Peyer's patch (tissue), 4 donors: ENCODE measurements around the gene IFT88. TPM values are rescaled to one million over a fixed set of nuclear protein-coding genes. Genes with fewer than 3 reads are reported as not detected.
"Not testable (repeated sequence)": the region's sequence is repeated elsewhere in the genome, so short reads cannot be mapped to it uniquely, and the experiment has no call there.

Experiments
- DNase-seq, 3 donors: peaks; one replicate each; pipeline ENCODE4 v3.0.0-alpha.2; 2017 to 2019
- H3K27ac ChIP-seq, 4 donors: fragments of 200-600 bp; sonication (generic); one replicate each; pipeline ENCODE4 v1.5.1; 2016 to 2019
- H3K27me3 ChIP-seq, 2 donors: fragments of 200-600 bp; sonication (generic); one replicate each; pipeline ENCODE4 v1.5.1; 2019
- H3K36me3 ChIP-seq, 3 donors: fragments of 200-600 bp; sonication (generic); one replicate each; pipeline ENCODE4 v1.5.1; 2016 to 2019
- H3K4me1 ChIP-seq, 4 donors: fragments of 200-600 bp; sonication (generic); one replicate each; pipeline ENCODE4 v1.5.1; 2016 to 2019
- H3K4me3 ChIP-seq, 4 donors: fragments of 200-600 bp; sonication (generic); 1 replicate in 3 of 4; 2 replicates in 1 of 4; pipeline ENCODE4 v1.5.1; 2016 to 2019; ENCODE audit warnings: mild to moderate bottlenecking in 1 of 4
- H3K9me3 ChIP-seq, 4 donors: fragments of 200-600 bp; sonication (generic); one replicate each; pipeline ENCODE4 v1.5.1; 2016 to 2019; ENCODE audit warnings: mild to moderate bottlenecking in 1 of 4
- POLR2A ChIP-seq, 2 donors: fragments of 450-650 bp; IDR thresholded peaks; one replicate each; pipeline ENCODE4 v1.5.1; 2017; ENCODE audit warnings: antibody characterized with exemption in 2 of 2, mild to moderate bottlenecking in 2 of 2, moderate library complexity in 2 of 2
- total RNA-seq, 4 donors: library from RNA; depleted of rRNA; stranded (reverse); fragments of >200 nt; gene quantifications; one replicate each; pipeline ENCODE4 v1.1.0, GENCODE V29; 2016
- TF ChIP-seq, protein P1 (sequence below), 6 experiments: fragments of 450-650 bp in 4 of 6; fragments of 200-600 bp in 2 of 6; sonication (generic) in 1 of 6; IDR thresholded peaks; one replicate each; pipeline ENCODE4 v1.5.1; 2017 to 2019; ENCODE audit warnings: antibody characterized with exemption in 6 of 6, mild to moderate bottlenecking in 3 of 6, moderate library complexity in 1 of 6

Gene IFT88
- total RNA-seq, 4 donors from 2014 or later, result 25.6 to 30.5 (median 25.8) TPM

DNA sequence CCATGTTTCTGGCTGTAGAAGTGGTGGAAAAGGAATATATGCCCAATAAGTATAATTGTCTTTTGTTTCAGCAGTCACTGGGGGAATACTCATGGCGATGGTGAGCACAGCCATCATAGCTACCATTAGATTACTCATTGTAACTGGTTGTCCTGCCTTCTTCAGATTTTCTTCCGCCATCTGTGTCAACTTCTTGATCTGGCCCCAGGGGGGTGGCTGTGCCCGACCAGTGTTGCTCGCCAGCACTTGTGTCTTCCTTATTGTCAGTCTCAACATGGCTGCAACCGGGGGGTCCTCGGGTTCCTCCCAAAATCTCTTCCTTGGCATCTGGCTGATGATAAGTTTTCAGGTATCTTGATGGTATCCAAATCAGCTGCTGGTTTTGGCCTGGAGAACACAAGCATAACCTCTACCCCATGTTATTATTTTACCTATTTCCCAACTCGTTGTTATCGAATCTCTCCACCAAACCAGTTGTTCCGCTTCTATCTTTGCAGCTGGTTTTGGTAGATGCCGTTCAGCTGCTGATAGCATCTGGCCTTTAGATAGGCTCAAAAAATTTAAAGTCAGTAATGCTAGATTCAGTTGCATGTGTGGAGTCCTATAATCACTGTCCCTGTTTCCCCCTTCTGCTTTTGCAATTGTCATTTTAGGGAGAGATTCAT, 113.6 kb downstream of the IFT88 start:
- no peak for DNase-seq
- H3K36me3 ChIP-seq, result no peaks in the 10 kb centered on the region
- TF ChIP-seq, protein P1, sequence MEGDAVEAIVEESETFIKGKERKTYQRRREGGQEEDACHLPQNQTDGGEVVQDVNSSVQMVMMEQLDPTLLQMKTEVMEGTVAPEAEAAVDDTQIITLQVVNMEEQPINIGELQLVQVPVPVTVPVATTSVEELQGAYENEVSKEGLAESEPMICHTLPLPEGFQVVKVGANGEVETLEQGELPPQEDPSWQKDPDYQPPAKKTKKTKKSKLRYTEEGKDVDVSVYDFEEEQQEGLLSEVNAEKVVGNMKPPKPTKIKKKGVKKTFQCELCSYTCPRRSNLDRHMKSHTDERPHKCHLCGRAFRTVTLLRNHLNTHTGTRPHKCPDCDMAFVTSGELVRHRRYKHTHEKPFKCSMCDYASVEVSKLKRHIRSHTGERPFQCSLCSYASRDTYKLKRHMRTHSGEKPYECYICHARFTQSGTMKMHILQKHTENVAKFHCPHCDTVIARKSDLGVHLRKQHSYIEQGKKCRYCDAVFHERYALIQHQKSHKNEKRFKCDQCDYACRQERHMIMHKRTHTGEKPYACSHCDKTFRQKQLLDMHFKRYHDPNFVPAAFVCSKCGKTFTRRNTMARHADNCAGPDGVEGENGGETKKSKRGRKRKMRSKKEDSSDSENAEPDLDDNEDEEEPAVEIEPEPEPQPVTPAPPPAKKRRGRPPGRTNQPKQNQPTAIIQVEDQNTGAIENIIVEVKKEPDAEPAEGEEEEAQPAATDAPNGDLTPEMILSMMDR (IDR thresholded peaks at IDR 0.05), result no peak
- TF ChIP-seq POLR2A (IDR thresholded peaks at IDR 0.05), result no peak
- H3K4me1 ChIP-seq, result no peaks in the 10 kb centered on the region
- no peaks in the 10 kb centered on the region for H3K9me3 ChIP-seq
- H3K27me3 ChIP-seq, result no peaks in the 10 kb centered on the region
- H3K27ac ChIP-seq, result no peak overlapping the region
- H3K4me3 ChIP-seq, result no peak overlapping the region

DNA sequence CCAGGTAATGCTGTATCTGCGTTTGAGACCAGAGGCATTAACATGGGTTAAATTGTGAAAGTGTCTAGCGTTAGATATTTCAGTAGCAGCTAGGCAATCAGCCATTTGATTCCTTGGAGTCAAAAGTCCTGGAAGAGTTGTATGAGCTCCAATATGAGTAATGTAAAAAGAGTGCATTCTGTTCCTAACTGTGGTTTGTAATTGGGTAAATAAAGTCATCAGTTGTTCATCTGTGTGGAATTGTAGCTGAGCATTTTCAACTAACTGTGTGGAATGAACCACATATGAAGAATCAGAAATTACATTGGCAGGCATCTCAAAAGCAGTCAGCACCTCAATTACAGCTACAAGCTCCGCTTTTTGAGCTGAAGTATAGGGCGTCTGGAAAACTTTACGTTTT, 114.5 kb downstream of the IFT88 start:
- not testable (repeated sequence) for H3K27ac ChIP-seq, H3K4me3 ChIP-seq, H3K27me3 ChIP-seq, H3K9me3 ChIP-seq, H3K36me3 ChIP-seq, H3K4me1 ChIP-seq, DNase-seq

DNA sequence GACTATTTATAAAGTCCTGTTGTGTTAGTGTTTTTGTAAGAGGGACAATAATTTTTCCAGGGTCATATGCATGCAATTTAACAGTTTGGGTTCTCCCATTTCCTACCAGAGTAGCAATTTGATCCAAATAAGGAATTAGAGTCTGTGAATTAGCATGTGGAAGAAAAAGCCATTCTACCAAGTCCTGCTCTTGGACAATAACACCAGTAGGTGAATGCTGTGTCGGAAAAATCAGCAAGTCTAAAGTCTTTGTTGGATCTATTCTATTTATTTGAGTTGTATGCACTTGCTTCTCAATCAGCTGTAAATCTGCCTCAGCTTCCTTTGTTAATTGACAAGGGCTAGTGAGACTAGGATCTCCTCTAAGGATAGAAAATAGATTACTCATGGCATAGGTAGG, 115.1 kb downstream of the IFT88 start:
- H3K9me3 ChIP-seq, result no peaks in the 10 kb centered on the region
- TF ChIP-seq POLR2A (IDR thresholded peaks at IDR 0.05), result no peak
- TF ChIP-seq, protein P1 (IDR thresholded peaks at IDR 0.05), result no peak
- no peak overlapping the region for H3K27ac ChIP-seq
- no peaks in the 10 kb centered on the region for H3K36me3 ChIP-seq
- DNase-seq, result no peak
- no peak overlapping the region for H3K4me3 ChIP-seq
- no peaks in the 10 kb centered on the region for H3K27me3 ChIP-seq
- H3K4me1 ChIP-seq, result no peaks in the 10 kb centered on the region

DNA sequence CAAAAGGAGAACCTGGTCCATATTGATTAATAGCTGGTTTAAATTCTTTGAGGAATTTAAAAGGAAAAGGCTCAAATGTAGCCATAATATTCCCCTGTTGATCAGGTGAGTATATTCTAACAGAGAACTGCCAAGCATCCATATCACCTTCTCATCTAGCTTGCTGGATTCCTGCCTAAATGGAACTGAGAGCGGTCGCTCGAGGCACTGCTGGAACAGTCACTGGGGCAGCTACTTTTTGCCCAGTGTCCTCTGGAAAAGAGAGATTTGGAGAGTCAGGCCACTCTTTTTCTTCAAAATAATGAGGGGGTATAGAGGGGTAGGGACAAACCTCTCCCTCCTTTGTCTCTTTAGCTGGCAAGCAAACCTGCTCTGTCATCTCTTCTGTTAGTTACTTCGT, 117.1 kb downstream of the IFT88 start:
- no peaks in the 10 kb centered on the region for H3K36me3 ChIP-seq
- H3K27ac ChIP-seq, result no peak overlapping the region
- H3K4me3 ChIP-seq, result no peak overlapping the region
- TF ChIP-seq, protein P1 (IDR thresholded peaks at IDR 0.05), result no peak
- no peak for TF ChIP-seq POLR2A (IDR thresholded peaks at IDR 0.05)
- no peaks in the 10 kb centered on the region for H3K27me3 ChIP-seq
- H3K4me1 ChIP-seq, result no peaks in the 10 kb centered on the region
- no peak for DNase-seq
- H3K9me3 ChIP-seq, result no peaks in the 10 kb centered on the region

DNA sequence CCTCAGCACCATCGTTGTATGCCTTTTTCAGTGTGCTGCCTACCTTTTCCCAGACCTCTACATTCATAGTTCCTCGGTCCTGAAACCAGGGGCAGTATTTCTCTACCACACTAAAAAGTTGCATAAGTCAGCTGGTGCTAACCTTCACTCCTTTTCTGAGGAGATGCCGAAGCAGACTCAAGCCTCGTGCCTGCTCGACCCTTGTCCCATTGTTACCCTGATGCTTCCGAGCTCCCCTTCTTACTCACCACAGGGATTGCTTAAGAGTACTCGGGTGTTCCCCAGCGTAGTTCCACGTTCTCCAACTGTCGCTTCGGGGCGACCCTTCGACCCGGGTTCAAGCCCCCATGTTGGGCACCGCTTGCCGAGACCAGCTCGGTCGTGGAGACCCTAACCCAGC, 117.6 kb downstream of the IFT88 start:
- H3K9me3 ChIP-seq, result no peaks in the 10 kb centered on the region
- DNase-seq, result no peak
- H3K27me3 ChIP-seq, result no peaks in the 10 kb centered on the region
- H3K4me3 ChIP-seq, result no peak overlapping the region
- no peak overlapping the region for H3K27ac ChIP-seq
- no peaks in the 10 kb centered on the region for H3K4me1 ChIP-seq
- TF ChIP-seq POLR2A (IDR thresholded peaks at IDR 0.05), result no peak
- TF ChIP-seq, protein P1 (IDR thresholded peaks at IDR 0.05), result no peak
- no peaks in the 10 kb centered on the region for H3K36me3 ChIP-seq

DNA sequence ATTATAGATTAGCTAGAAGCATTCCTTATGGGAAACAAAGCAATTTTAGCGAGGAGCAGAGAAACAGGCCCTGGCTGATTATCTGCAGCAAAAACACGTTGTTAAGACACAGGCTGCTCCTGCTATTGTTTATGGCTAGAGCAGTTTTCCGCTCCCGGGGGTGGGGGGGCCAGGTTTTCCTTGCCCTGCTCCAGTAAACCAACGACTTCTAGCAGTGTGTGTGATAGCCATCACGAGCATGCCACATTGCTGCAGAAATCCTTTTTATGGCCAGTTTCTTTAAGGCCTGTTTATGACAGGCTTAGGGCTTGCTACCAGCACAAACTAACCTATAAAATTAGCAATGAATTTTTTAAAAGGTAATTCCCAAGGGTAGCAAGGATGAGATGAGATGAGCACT, 118.1 kb downstream of the IFT88 start:
- H3K36me3 ChIP-seq, result no peaks in the 10 kb centered on the region
- no peaks in the 10 kb centered on the region for H3K27me3 ChIP-seq
- DNase-seq, result no peak
- H3K27ac ChIP-seq, result no peak overlapping the region
- H3K9me3 ChIP-seq, result no peaks in the 10 kb centered on the region
- H3K4me3 ChIP-seq, result no peak overlapping the region
- TF ChIP-seq POLR2A (IDR thresholded peaks at IDR 0.05), result no peak
- TF ChIP-seq, protein P1 (IDR thresholded peaks at IDR 0.05), result no peak
- no peaks in the 10 kb centered on the region for H3K4me1 ChIP-seq
